HG03571 (cell line): ENCODE results near the gene EHD1.

ENCODE experiments used
- ATAC-seq: cut with Tn5 transposase; IDR thresholded peaks from one replicate; pipeline ENCODE4 v1.9.1; 2021; ENCODE audit not compliant: unreplicated experiment

EHD1 gene

GRCh38 chr11:64891880-64892279 lies 13.5 kb upstream of the EHD1 start:
- no peak for ATAC-seq

GRCh38 chr11:64891215-64891848 lies 12.9 kb upstream of the EHD1 start:
- ATAC-seq = no peak

DNA sequence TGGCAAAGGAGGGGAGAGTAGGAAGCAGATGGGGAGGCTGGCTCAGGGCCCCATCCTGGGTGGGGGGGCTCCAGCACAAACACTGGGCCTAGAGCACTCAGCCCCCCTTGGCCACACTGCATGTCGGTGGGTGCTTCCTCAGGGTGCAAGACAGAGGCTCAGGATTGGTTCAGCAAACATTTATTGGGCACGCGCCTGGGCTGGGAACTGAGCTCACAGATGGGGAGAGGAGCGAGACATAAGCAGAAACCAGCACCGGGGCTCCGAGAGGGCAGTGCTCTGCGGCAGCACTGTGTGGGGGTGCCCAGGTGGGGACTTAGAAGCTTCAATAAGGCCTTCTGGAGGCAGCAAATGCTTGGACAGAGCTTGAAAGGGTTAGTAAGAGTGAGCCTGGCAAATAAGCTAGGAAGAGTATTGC lies 12.1 kb upstream of the EHD1 start:
- ATAC-seq = no peak

DNA sequence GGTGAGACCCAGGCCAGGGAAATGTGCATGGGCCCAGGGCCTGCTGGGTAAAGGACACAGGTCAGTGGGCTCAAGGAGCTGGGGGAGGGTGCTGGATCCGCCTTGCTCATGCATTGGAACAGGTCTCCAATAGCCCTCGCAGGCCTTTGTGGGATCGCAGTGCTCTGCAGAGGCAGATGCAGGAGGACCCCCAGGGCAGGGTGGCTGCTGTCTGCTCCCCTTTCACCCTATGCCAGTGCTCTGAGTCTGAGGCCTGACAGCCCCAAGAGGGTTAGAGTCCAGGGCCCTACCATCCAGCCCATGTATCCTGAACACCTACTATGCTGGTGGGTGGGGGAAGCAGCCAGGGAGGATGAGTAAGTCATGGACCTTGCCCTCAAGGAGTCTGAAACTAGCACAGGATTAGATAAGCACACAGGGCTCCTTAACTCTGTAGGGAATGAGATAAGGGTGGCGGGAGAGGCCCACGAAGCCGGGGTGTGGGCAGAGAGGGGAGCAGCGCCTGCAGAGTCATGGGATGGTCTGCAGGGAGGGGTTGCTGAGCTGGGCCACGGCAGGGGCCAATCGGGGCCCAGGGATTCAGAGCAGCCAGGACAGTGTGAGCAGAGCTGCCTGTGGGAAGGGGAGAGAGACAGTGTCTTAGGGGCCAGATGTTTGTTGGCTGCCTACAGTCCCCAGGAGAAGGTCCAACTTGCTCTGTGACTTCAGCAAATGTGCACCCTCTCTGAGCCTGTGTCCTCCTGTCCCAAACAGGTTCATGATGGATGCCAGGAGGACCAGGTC lies 10.5 kb upstream of the EHD1 start:
- no peak for ATAC-seq

DNA sequence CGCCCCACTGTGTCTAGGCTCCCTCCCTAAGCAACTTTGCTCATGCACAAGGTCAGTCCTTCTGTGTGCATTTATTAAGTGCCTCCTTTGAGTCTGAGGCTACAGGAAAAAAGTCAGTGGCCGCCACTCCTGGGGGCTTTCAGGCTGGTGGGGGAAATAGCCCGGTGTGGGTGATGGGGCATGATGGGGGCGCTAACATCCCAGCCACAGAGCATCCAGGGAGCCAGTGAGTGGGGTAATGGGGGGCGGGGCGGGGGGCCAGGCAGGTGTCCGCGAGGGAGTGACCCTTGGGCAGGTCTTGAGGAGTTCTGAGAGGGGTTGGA lies 9.9 kb upstream of the EHD1 start:
- no peak for ATAC-seq

DNA sequence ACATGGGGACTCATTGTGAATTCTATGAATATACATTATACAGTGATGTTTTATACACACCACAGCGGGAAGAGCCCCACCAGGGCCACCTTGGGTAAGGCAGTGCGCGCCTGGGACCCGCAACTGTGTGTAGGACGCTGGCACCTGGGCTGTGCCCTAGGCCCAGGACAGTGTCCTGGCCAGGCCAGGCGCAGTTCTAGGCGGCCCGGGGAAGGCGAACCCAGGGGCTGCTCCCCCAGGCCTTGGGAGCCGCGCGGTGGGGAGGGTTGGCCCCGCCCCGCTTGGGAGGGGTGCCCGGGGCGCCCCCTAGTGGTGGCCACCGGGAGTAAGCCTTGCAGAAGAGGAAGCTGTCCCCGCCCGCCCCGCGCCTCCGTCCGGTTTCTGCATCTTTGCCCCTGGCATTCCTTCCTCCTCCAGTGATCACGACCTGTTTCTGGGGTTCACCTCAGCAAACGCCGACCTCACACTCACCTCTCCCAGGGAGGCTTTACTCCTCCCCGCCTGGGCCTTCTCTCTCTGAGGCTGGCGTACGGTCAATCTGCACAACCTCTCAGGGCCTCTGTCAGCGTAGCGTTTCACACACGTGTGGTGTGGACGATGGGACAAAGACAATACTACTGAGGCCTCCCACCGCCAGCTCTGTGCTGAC lies 9.5 kb upstream of the EHD1 start:
- peak; percentile 41 for ATAC-seq

DNA sequence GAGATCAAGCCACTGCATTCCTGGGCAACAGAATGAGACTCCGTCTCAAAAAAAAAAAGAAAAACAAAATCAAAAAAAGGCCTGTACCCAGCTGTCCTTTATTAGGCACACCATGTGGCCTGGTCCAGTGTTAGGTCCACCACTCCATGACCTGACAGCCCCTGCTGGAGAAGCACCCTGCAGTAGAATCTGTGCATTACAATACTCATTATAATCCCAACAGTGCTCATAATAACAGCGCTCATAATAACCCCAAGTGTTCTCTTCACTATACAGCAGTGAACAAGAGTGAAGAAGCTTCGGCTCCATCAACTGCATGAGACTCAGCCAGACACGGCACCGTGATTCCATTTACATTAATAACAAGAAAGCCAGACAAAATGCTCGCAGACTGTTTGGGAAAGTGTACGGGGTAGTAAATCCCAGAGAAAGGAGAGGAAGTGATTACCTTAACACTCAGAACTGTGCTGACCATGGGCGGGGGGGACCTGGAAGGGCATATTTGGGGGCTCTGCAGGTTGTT lies 8.9 kb upstream of the EHD1 start:
- no peak for ATAC-seq

- ATAC-seq = no peak
These were observed 7.2 kb upstream of the EHD1 start for GRCh38 chr11:64885367-64886286.

GRCh38 chr11:64884019-64884418 lies 5.6 kb upstream of the EHD1 start:
- no peak for ATAC-seq

DNA sequence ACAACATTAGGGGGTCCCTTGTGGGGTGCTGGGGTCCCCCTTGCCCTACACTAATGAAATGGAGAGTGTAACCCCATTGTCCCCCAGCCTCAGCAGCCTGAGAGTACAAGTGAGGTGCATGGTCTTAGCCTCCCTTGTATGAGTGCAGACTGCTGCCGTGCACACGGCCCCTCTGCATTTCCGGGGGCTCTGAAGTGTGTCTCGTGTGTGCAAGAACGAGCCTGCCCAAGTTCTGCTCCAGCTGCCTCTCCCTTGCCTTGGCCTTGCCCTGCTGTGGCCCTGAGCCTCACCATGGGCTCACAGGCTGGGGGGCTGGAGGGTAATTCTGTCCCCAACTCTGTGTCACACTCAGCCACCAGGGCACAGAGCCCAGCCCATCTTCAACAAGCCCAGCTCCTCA lies 5.2 kb upstream of the EHD1 start:
- ATAC-seq = no peak

GRCh38 chr11:64882243-64882642 lies 3.8 kb upstream of the EHD1 start:
- ATAC-seq = no peak

- ATAC-seq = no peak
These were observed 3.1 kb upstream of the EHD1 start for GRCh38 chr11:64881476-64881875.

DNA sequence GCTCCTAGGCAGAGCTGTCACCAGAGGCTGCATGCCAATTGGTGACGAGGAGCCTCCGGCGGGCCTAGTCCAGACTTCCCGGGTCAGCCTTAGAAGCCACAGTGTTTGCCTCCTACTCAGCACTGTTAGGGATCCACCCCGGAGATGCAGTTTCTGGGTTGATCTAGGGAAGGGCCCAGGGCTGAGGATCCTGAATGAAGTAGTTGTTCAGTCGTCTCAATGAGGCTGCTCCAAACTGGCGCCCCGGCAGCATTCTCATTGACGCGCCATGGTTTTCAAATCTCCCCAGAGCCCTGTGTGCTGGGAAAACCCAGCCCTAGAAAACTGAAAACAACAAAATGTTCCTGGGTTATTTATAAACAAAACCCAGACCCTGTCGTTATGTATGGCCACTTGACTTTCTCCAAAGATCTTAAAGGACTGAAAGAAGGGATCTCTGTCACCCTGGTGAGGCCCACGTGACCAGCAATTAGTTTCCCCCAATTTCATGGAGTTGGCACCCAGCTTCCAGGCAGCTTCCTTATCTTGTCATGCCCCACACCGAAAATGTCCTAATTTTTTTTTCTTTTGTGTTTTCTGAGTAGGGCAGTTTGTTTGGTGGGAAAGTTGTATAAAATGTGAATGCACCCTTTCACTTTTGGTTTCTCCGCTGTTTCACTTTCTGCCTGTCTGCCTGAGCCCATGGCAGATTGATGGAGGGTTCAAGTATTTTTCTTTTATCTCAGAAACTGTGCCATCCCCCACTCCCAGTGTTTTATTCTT lies 2.0 kb upstream of the EHD1 start:
- ATAC-seq = no peak

- no peak for ATAC-seq
These were observed 951 bp upstream of the EHD1 start for GRCh38 chr11:64879244-64879900.

DNA sequence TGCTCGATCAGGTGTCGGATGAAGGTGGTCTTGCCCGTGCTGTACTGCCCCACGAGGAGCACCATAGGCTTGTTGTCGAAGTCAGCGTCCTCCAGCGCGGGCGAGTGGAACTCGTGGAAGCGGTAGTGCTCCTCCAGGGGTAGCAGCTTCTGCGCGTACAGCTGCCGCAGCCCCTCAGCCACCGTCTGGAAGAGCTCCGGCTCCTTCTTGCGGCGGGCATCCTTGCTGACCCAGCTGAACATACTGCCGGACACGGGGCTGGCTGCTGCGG lies 263 bp downstream of the EHD1 start:
- ATAC-seq = peak; percentile 6

DNA sequence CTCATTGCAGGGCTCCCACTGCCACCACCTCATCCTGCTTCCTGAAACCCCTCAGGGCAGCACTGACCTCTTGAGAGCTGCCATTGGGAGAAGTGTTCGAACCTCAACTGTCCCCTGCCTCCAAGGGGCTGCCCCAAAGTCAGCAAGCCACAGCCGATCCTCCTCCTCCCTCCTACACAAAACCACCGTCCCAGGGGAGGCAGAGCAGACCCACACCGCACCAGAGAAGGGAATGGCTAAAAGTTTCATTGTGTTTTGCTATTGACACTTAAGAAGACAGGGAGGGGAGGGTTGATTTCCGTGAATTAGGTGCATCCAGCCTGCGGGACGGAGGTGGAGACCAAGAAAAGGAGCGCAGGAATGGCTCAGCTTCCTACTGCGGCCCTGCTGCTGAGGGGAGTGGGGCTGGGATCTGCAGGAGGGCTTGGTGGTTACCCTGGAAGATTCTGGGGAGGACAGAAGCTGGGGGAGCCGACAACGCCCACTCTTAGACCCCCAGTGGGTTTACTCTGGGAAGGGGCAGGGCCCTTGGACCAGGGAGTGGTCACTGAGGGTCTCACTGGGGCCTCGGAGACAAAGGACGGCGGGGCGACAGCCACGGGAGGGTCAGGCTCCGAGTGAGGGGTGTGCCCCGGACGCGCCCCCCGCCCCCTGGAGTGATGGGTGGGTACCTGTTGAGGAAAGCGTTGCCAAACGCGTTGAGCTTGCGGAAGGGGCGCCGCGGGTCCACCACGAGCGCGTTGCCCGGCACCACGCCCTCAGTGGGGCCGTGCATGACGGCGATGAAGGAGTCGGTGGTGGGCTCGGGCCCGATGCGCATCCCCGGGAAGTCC lies 815 bp downstream of the EHD1 start:
- ATAC-seq = no peak

GRCh38 chr11:64876835-64877341 lies 1.5 kb downstream of the EHD1 start:
- no peak for ATAC-seq

- ATAC-seq = no peak
These were observed 2.1 kb downstream of the EHD1 start for GRCh38 chr11:64876229-64876750.
